OCI-LY1 (cell line): ENCODE measurements around the gene ATP8A2.
"Not testable (repeated sequence)": the region's sequence is repeated elsewhere in the genome, so short reads cannot be mapped to it uniquely, and the experiment has no call there.

Experiments used
- H2AFZ ChIP-seq: fragments of 200-600 bp; sonication (generic), shearing (Covaris generic); 2 replicates; pipeline ENCODE4 v1.6.0; 2014; ENCODE audit warnings: antibody characterized with exemption, mild to moderate bottlenecking, low read length
- H3F3A ChIP-seq: fragments of 200-600 bp; sonication (generic), shearing (Covaris generic); 2 replicates; pipeline ENCODE4 v1.6.0; 2014; ENCODE audit warnings: mild to moderate bottlenecking, antibody characterized with exemption, low read length, moderate library complexity; ENCODE audit not compliant: insufficient read depth
- H3K27ac ChIP-seq: fragments of 200-600 bp; sonication (generic); 2 replicates; pipeline ENCODE4 v1.5.1; 2014; ENCODE audit warnings: low read length, mixed run types, mild to moderate bottlenecking, low read depth; ENCODE audit not compliant: poor library complexity, severe bottlenecking
- H3K27me3 ChIP-seq: fragments of 200-600 bp; sonication (generic); 2 replicates; pipeline ENCODE4 v1.6.0; 2014; ENCODE audit warnings: antibody characterized with exemption, mild to moderate bottlenecking, low read length, moderate library complexity; ENCODE audit not compliant: insufficient read depth
- H3K36me3 ChIP-seq: fragments of 200-600 bp; sonication (generic); 2 replicates; pipeline ENCODE4 v1.6.1; 2014; ENCODE audit warnings: mild to moderate bottlenecking, antibody characterized with exemption, low read length, moderate library complexity, mixed read lengths; ENCODE audit not compliant: insufficient read depth
- H3K4me1 ChIP-seq: fragments of 200-600 bp; sonication (generic); 2 replicates; pipeline ENCODE4 v1.5.1; 2014; ENCODE audit warnings: mild to moderate bottlenecking, low read length, moderate library complexity; ENCODE audit not compliant: insufficient read depth, severe bottlenecking
- H3K4me2 ChIP-seq: fragments of 200-600 bp; sonication (generic), shearing (Covaris generic); 2 replicates; pipeline ENCODE4 v1.6.1; 2014; ENCODE audit warnings: low read length
- H3K4me3 ChIP-seq: fragments of 200-600 bp; sonication (generic); 2 replicates; pipeline ENCODE4 v1.5.1; 2014; ENCODE audit warnings: low read length, low read depth, mild to moderate bottlenecking, mixed read lengths; ENCODE audit not compliant: poor library complexity, severe bottlenecking
- H3K79me2 ChIP-seq: fragments of 200-600 bp; shearing (Covaris generic); 2 replicates; pipeline ENCODE4 v1.6.1; 2016; ENCODE audit warnings: mixed run types, low read length, mixed read lengths; ENCODE audit not compliant: insufficient read depth
- H3K9ac ChIP-seq: fragments of 200-600 bp; sonication (generic), shearing (Covaris generic); 2 replicates; pipeline ENCODE4 v1.6.1; 2014; ENCODE audit warnings: mild to moderate bottlenecking, low read length, mixed read lengths
- H3K9me2 ChIP-seq: fragments of 200-600 bp; sonication (generic), shearing (Covaris generic); 2 replicates; pipeline ENCODE4 v1.6.1; 2014; ENCODE audit warnings: low read depth, mild to moderate bottlenecking, low read length, mixed read lengths
- H3K9me3 ChIP-seq: fragments of 200-600 bp; shearing (Covaris generic); 2 replicates; pipeline ENCODE4 v1.6.1; 2014; ENCODE audit warnings: low read length, mixed read lengths
- H4K20me1 ChIP-seq: fragments of 200-600 bp; sonication (generic), shearing (Covaris generic); 2 replicates; pipeline ENCODE4 v1.6.0; 2016; ENCODE audit warnings: mild to moderate bottlenecking, low read length; ENCODE audit not compliant: insufficient read depth
- EZH2 ChIP-seq: fragments of 200-600 bp; sonication (generic), shearing (Covaris generic); IDR thresholded peaks from 2 replicates; pipeline ENCODE4 v1.8.0; 2017; ENCODE audit warnings: borderline replicate concordance, mixed run types, mild to moderate bottlenecking, antibody characterized with exemption, low read length, moderate library complexity, mixed read lengths
- TF ChIP-seq, protein P1 (sequence below): fragments of 200-600 bp; sonication (generic), shearing (Covaris generic); IDR thresholded peaks from 2 replicates; pipeline ENCODE4 v1.5.1; 2017; ENCODE audit warnings: mild to moderate bottlenecking, antibody characterized with exemption, low read length, moderate library complexity, mixed read lengths

ATP8A2 gene

DNA sequence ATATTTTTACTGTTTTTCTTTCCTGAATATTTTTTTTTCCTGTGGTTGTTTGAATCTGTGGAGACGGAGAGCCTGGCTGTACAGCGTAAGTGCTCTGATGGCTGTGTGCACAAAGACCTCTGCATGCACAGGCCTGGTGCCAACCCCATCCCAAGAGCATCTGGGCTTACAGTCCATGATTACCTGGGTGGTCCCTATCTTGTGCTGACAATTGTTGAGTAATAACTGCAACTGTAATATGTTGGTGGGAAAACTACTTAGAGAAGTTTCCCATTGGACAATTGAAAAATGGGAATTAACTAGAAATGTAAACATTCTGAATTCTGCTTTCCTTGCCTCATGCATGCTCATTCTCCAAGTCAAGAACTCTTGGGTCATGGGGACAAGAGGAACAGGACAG is 411.3 kb downstream of the ATP8A2 start:
- Histone ChIP-seq H3K4me1 (no peaks in the 10 kb centered on the region), H3K79me2 (no peaks in the 10 kb centered on the region), H3K4me2 (no peak overlapping the region), H3K27me3 (no peaks in the 10 kb centered on the region), H3K27ac (no peak overlapping the region), H3K4me3 (no peak overlapping the region), H3K9me2 (no peaks in the 10 kb centered on the region), H3K9me3 (no peaks in the 10 kb centered on the region), H2AFZ (no peak overlapping the region), H3K9ac (no peak overlapping the region), H4K20me1 (no peaks in the 10 kb centered on the region), H3K36me3 (no peaks in the 10 kb centered on the region), H3F3A (no peaks in the 10 kb centered on the region)
- TF ChIP-seq, protein P1, sequence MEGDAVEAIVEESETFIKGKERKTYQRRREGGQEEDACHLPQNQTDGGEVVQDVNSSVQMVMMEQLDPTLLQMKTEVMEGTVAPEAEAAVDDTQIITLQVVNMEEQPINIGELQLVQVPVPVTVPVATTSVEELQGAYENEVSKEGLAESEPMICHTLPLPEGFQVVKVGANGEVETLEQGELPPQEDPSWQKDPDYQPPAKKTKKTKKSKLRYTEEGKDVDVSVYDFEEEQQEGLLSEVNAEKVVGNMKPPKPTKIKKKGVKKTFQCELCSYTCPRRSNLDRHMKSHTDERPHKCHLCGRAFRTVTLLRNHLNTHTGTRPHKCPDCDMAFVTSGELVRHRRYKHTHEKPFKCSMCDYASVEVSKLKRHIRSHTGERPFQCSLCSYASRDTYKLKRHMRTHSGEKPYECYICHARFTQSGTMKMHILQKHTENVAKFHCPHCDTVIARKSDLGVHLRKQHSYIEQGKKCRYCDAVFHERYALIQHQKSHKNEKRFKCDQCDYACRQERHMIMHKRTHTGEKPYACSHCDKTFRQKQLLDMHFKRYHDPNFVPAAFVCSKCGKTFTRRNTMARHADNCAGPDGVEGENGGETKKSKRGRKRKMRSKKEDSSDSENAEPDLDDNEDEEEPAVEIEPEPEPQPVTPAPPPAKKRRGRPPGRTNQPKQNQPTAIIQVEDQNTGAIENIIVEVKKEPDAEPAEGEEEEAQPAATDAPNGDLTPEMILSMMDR = no peak
- no peak for TF ChIP-seq EZH2

DNA sequence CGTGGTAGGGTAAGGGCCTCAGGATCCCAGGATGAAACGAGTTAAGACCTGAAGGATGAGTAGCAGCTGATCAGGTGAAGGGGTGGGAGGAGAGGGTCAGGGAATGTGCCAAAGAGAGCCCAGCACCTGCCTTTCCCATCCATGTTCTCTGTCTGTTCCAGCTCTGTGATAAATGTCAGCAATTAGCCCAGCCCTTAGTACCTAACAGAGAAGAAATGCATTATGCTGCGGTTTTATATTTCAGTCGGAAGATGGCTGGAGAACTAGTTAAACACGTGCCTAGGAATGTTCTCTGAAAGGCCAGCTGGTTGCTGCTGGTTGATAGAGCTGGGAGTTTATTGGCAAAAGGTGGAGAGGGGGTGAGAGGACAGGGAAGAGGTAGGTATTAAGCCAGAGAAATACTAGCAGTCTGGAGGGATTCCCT is 411.8 kb downstream of the ATP8A2 start:
- Histone ChIP-seq H2AFZ (no peak overlapping the region), H3K79me2 (no peaks in the 10 kb centered on the region), H3K9me2 (no peaks in the 10 kb centered on the region), H3K27ac (no peak overlapping the region), H3K9ac (no peak overlapping the region), H3K27me3 (no peaks in the 10 kb centered on the region), H3F3A (no peaks in the 10 kb centered on the region), H3K36me3 (no peaks in the 10 kb centered on the region), H3K4me3 (no peak overlapping the region), H3K4me1 (no peaks in the 10 kb centered on the region), H3K4me2 (no peak overlapping the region), H3K9me3 (no peaks in the 10 kb centered on the region), H4K20me1 (no peaks in the 10 kb centered on the region)
- TF ChIP-seq, protein P1 = no peak
- TF ChIP-seq EZH2 = no peak

DNA sequence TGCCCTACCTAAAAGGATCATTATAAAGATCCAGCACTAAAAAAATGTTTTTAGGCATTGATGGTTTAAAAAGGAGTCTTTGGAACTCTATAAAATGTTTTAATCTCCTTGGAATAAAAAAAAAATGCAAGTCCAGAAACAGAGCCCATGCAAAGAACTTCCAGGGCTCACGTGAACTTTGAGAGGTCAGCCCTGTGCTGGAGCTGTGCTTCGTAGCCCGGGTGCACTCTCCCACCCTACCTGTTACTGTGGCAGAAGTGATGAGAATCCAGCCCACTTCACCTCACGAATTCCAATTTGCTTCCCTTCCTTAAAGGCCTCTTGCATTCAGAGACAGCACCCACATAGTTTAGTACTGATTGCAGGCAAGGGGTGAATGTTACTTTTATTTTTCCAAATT is 412.3 kb downstream of the ATP8A2 start:
- Histone ChIP-seq H2AFZ (no peak overlapping the region), H3K9me2 (no peaks in the 10 kb centered on the region), H3K9ac (no peak overlapping the region), H3K27me3 (no peaks in the 10 kb centered on the region), H3K79me2 (no peaks in the 10 kb centered on the region), H3K36me3 (no peaks in the 10 kb centered on the region), H3K4me1 (no peaks in the 10 kb centered on the region), H4K20me1 (no peaks in the 10 kb centered on the region), H3K4me2 (no peak overlapping the region), H3K27ac (no peak overlapping the region), H3K9me3 (no peaks in the 10 kb centered on the region), H3K4me3 (no peak overlapping the region), H3F3A (no peaks in the 10 kb centered on the region)
- no peak for TF ChIP-seq EZH2
- TF ChIP-seq, protein P1 = no peak

DNA sequence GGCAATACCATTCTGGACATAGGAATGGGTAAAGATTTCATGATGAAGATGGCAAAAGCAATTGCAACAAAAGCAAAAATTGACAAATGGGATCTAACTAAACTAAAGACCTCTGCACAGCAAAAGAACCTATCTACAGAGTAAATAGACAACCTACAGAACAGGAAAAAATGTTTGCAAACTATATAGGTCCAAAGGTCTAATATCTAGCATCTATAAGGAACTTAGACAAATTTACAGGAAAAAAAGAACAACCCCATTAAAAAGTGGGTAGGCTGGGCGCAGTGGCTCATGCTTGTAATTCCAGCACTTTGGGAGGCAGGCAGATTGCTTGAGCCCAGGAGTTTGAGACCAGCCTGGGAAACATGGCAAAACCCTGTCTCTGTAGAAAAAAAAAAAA is 418.4 kb downstream of the ATP8A2 start:
- H3K4me3 ChIP-seq, H3K4me1 ChIP-seq, H3K36me3 ChIP-seq, H2AFZ ChIP-seq, H3K9me3 ChIP-seq, H4K20me1 ChIP-seq, H3K27ac ChIP-seq, H3K27me3 ChIP-seq, H3K4me2 ChIP-seq, H3F3A ChIP-seq, H3K9ac ChIP-seq, H3K79me2 ChIP-seq, H3K9me2 ChIP-seq: not testable (repeated sequence)
